GM23338 (cell line): ENCODE results near the gene FOXK2.

Experiments used
- CREB1 ChIP-seq: fragments of 250-450 bp; sonication (Bioruptor Pico); IDR thresholded peaks from 2 replicates; pipeline ENCODE4 v1.5.0; 2020; ENCODE audit warnings: low read depth, mild to moderate bottlenecking, moderate library complexity
- CTCF ChIP-seq, 2 experiments: fragments of 200-600 bp in 1 of 2; sonication (generic) in 1 of 2; conservative IDR thresholded peaks; 2 replicates each; pipeline versions ENCODE4 v1.5.1 to v1.6.1; 2016 to 2017; ENCODE audit warnings: antibody characterized with exemption in 2 of 2, low read depth in 2 of 2, mild to moderate bottlenecking in 2 of 2, moderate library complexity in 1 of 2
- ETS1 ChIP-seq: IDR thresholded peaks from 2 replicates; pipeline ENCODE4 v1.6.1; 2016; ENCODE audit warnings: antibody characterized with exemption
- EZH2 ChIP-seq: fragments of 200-600 bp; sonication (generic); IDR thresholded peaks from one replicate; pipeline ENCODE4 v1.8.0; 2017; ENCODE audit warnings: antibody characterized with exemption, mild to moderate bottlenecking, low read depth; ENCODE audit not compliant: unreplicated experiment
- EZH2phosphoT487 ChIP-seq: fragments of 200-600 bp; sonication (generic); IDR thresholded peaks from one replicate; pipeline ENCODE4 v1.8.1; 2018; ENCODE audit warnings: antibody characterized with exemption; ENCODE audit not compliant: unreplicated experiment
- POLR2AphosphoS5 ChIP-seq: IDR thresholded peaks from 2 replicates; pipeline ENCODE4 v1.6.1; 2016; ENCODE audit warnings: antibody characterized with exemption, low read depth
- REST ChIP-seq: IDR thresholded peaks from one replicate; pipeline ENCODE4 v1.6.1; 2018; ENCODE audit warnings: antibody characterized with exemption; ENCODE audit not compliant: unreplicated experiment
- STAT1 ChIP-seq: IDR thresholded peaks from one replicate; pipeline ENCODE4 v1.6.1; 2016; ENCODE audit warnings: antibody characterized with exemption; ENCODE audit not compliant: unreplicated experiment

- no peak for TF ChIP-seq REST
- no peak for TF ChIP-seq CTCF (conservative IDR thresholded peaks at IDR 0.05; ENCODE audit: low read depth in 2 of 2)
- no peak for TF ChIP-seq POLR2AphosphoS5
- TF ChIP-seq EZH2phosphoT487 = no peak
- no peak for TF ChIP-seq EZH2
- TF ChIP-seq CREB1 (CRISPR knock-in tag) = no peak
- no peak for TF ChIP-seq STAT1
- no peak for TF ChIP-seq ETS1
Measured at GRCh38 chr17:82583720-82584234, 64.2 kb downstream of the FOXK2 start.
